Thyroid gland (tissue), 4 donors: ENCODE measurements around the gene OGDH.

Source experiments
- CTCF ChIP-seq, 6 experiments: fragments of 200-600 bp in 3 of 6; fragments of 450-650 bp in 3 of 6; sonication (generic) in 3 of 6; IDR thresholded peaks; one replicate each; pipeline ENCODE4 v1.5.1; 2016 to 2019; ENCODE audit warnings: antibody characterized with exemption in 6 of 6, mild to moderate bottlenecking in 2 of 6, inconsistent platforms in 1 of 6, moderate library complexity in 1 of 6
- POLR2A ChIP-seq, 2 donors: fragments of 450-650 bp; IDR thresholded peaks; one replicate each; pipeline ENCODE4 v1.6.1; 2017; ENCODE audit warnings: antibody characterized with exemption in 2 of 2, mild to moderate bottlenecking in 2 of 2, moderate library complexity in 1 of 2

GRCh38 chr7:44676776-44677175 lies 70.3 kb downstream of the OGDH start:
- TF ChIP-seq CTCF (IDR thresholded peaks at IDR 0.05) (no peak), POLR2A (IDR thresholded peaks at IDR 0.05) (no peak)
